ENCODE results near the gene LDLRAD1.

DNA sequence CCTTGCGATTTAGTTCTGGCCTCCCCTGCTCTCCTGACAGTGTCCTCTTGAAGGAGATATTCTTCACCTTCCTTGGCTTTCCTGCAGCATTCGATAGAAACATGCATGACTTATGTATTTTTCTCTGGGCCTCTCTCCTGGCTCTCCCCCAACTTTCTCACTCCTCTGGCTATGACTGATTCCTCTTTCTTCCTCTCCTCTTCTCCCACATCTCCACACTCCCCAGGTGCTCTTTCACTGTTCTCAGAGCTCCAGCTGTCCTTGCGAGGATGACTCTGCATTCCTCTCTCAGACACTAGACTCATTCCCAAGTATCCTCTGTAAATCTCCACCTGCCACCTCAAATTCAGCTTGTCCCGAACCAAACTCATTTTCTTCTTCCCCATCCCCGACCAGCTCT lies 53.9 kb downstream of the LDLRAD1 start:
- TF ChIP-seq EZH2 (IDR thresholded peaks at IDR 0.05; ENCODE audit: insufficient read depth, poor library complexity, severe bottlenecking) (no peak), EZH2phosphoT487 (IDR thresholded peaks at IDR 0.05; ENCODE audit: insufficient read depth, low read depth) (no peak)

All from GM23248 (cell line).